ENCODE data around the gene MIPEP.

GRCh38 chr13:23844132-23844531 is 45.1 kb downstream of the MIPEP start:
- TF ChIP-seq POLR2A (IDR thresholded peaks at IDR 0.05; ENCODE audit: low read length): no peak
- TF ChIP-seq GATA1 (IDR thresholded peaks at IDR 0.05; ENCODE audit: low read depth, low read length): no peak

Measured in erythroblast (primary cell).